Stimulated activated CD8-positive, alpha-beta memory T cell treated with anti-CD3 and anti-CD28 coated beads, Interleukin-12 subunit alpha, Interleukin-12 subunit beta, amount 100 ng/mL, for 1 hour (primary cell): ENCODE results near the gene LSP1.

Experiments used
- DNase-seq: peaks from one replicate; pipeline ENCODE4 v3.0.0-alpha.2; 2020; ENCODE audit warnings: low read depth

Gene LSP1

DNA sequence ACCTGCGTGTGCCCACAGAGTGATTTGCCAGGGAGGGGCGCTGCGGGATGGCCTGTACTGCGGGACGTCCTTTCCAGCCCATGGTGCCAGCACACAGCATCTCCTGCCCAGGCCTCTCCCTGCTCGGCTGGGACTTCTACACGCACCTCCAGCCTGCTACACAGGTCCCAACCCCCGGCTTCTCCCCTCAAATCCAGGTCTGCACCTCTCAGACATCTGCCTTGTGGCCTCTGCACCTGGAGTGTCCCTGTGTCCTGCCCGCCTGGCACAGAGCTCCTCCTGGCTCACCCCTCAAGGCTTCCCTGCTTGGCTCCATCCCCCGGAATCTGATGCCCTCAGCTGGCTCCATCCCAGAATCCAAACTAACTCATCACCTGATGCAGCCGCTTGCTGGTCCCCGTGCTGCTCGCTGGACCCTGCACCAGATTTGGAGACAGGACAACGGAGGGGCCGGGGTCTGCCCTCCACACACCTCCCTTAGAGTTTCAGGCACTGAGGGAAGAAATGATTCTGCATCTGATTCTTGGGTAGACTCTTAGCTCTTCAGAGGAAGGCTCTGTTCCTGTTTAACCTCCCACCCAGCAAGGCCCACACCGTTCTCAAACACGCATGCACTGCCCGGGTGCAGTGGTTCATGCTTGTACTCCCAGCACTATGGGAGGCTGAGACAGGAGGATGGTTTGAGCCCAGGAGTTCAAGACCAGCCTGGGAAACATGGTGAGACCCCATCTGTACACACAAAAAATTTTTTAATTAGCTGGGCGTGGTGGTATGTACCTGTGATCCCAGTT is 4.0 kb upstream of the LSP1 start:
- DNase-seq = no peak

- DNase-seq = no peak
These were observed 1.3 kb upstream of the LSP1 start for GRCh38 chr11:1851468-1852180.

DNA sequence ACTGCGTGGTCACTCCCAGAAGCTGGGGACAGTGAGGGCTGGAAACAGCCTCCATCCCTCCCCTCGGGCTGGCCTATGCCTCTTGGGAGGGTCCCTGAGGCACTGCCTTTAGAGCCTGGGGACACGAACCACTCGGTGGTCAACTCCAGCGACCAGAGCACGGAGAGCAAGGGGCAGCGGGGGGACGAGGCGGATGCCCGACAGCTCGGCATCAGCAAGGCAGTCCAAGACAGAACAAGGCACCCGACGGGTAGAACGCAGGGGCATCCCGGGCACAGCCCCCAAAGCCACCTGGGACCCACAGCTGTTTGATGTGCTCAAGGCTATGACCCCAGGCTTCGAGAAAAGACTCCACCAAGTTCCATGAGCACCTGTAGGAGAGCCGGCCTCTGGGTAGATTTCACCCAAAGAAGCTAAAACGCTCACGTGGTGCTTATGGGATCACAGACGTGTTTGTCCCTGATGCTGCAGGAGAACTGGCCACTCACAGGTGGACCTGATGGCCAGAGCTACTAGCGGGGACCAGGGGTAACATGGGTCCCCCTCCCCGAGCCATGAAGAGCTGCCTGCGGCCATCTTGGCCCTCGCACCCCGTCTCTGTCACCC is 510 bp upstream of the LSP1 start:
- no peak for DNase-seq

- DNase-seq = no peak
These were observed 670 bp downstream of the LSP1 start for GRCh38 chr11:1853376-1854131.

- DNase-seq = no peak
These were observed 1.5 kb downstream of the LSP1 start for GRCh38 chr11:1854132-1854948.

- no peak for DNase-seq
These were observed 2.3 kb downstream of the LSP1 start for GRCh38 chr11:1854949-1855885.

- no peak for DNase-seq
These were observed 3.0 kb downstream of the LSP1 start for GRCh38 chr11:1855886-1856265.

DNA sequence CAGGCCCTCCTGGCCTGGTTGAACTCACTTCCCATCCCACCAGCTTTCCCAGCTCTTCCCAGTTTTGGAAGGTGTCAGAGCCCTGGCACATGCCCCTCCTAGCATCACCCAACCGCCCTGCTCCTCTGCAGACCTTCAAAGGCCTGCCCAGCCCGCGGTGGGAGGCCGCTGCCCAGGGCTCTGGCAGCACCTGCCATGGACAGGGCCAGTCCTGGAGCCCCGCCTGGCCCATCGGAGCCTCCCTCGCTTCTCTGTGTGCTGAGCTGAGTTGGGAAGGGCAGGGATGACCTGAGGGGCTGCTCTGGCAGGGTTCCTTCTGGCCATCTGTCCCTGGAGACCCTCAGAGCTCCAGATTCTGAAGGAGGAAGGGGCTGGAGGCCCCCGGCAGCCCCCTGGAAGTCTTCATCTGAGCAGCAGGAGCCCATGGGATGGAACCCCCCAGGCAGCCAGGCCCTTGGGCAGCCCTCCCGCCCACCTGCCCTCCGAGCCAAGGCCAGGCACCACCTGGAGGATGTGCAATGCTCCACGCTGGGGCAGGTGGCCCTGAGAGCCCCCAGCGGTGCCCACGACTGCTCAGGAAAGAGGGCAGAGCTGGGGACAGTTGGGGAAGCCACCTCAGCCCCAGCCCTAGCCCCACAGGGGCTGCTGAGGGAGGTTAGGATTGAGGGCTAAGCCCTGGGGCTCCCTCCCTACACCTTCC is 3.6 kb downstream of the LSP1 start:
- no peak for DNase-seq

GRCh38 chr11:1857064-1857463 is 4.2 kb downstream of the LSP1 start:
- no peak for DNase-seq

- DNase-seq = no peak
These were observed 5.3 kb downstream of the LSP1 start for GRCh38 chr11:1858154-1858553.

GRCh38 chr11:1858576-1858975 is 5.7 kb downstream of the LSP1 start:
- no peak for DNase-seq

GRCh38 chr11:1859004-1859403 is 6.1 kb downstream of the LSP1 start:
- no peak for DNase-seq

GRCh38 chr11:1860108-1860507 is 7.2 kb downstream of the LSP1 start:
- no peak for DNase-seq

DNA sequence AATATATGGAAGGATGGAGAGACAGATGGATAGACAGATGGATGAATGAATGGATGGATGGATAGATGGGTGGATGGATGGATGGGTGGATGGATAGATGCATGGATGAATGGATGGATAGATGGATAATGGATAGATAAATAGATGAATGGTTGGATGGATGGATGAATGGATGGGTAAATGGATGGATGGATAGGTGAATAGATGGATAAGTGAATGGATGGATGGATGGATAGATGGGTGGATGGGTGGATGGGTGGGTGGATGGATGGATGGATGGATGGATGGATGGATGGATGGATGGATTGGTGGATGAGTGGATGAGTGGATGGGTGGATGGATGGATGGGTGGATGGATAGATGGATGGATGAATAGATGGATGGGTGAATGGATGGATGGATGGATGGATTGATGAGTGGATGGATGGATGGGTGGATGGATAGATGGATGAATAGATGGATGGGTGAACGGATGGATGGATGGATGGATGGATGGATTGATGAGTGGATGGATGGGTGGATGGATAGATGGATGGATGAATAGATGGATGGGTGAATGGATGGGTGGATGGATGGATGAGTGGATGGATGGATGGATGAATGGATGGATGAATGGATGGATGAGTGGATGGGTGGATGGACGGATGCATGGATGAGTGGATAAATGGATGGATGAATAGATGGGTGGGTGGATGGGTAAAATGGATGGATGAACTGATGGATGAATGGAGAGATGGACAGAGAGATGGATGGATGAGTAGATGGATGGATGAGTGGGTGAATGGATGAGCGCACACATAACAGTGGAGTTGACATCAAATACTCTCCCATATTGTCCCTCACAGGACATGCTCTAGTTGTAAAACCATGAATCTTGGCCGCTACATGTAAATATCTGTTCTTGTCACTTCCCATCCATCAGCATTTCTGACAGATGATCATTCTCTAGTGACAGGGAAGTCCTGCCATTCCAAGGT is 8.8 kb downstream of the LSP1 start:
- DNase-seq = no peak

DNA sequence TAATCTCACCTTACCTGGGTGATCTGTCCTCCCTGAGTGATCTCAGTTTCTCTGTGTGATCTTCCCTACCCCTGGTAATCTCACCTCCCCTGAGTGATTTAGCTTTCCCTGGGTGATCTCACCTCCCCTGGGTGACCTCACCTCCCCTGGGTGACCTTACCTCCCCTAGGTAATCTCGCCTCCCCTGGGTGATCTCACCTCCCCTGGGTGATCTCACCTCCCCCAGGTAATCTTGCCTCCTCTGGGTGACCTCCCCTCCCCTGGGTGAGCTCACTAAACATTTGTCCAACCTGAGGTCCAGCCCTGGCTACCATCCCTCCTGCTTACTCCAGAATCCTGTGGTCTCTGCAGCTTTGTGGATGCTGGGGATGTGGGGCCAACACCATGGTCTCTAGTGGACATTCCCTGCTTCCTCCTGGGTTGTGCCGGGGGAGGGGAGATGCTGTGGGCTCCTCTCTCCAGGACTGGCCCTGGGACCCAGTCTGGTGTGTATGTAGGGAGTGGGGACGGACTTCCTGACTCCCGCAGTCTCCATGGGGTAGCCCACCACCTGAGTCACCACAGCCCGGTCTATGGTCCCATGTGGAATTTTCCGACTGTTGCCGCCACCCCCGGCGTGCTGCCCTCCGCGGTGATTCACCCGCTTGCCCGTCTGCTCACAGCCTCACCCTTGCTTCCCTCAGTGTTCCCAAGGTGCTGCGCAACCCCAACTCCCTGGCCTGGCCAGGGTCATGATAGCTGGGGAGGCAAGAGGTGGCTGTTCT is 9.9 kb downstream of the LSP1 start:
- no peak for DNase-seq

DNA sequence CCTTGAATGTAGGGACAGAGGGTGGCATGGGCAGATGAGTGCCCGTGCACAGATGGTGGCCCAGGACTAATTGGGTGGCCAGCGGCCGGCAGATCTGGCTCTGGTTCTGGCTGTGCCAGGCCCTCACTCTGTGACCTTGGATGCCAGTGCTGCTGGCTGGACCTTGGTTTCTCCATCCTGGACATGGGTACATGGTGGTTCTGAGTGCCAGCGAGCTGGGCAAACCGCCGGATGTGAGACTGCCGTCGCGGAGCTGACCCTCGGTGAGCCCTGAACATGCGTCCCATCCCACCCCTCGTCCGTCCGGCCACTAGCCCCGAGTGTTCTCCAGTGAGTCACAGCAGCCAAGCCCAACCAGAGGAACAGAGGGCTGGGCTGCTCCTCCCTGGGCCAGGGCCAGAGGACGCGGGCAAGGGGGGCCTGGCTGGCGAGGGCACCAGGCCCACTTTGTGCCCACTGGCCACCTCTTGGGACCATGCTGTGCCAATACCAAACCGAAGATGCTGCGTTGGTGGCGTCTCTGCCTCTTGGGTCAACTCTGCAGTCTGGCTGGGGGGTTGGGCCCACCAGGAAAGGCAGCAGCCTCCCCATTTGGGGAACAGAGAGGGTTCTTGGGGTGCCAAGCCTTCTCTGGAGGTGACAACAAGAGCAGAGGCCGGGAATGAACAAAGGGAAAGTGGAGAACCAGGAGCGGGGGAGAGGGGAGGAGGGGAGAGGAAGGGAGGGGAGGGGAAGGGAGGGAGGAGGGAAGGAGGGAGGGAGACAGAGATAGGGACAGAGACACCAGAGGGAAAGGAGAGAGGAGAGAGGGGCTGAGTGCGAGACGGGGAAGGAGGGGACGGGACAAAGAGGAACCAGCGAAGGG is 10.7 kb downstream of the LSP1 start:
- DNase-seq = no peak

DNA sequence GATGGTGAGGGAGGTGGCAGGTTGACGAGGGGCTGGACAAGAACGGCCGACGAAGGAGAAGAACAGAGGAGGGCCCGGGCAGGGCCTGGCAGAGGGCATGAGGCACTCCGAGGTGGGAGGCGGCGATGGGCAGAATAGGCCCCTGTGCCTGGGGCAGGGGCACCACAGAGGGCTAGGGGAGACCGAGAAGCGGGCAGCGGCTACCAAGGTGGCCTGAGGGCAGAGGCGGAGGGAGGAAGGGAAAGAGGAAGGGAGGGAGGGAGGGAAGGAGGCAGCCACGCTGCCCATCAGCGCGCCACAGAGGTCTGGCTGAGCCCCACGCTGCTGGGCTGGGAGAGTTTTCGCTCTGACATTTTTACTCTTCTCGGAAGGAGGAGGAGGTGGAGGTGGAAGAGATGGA is 11.3 kb downstream of the LSP1 start:
- no peak for DNase-seq
